RWPE1 (cell line): ENCODE measurements around the gene CDC40.

ENCODE experiments used
- CTCF ChIA-PET: fragments of 350-600 bp; sonication (Branson Sonifier 250); formaldehyde crosslinking; extraction: SDS; loops from one replicate; lab custom pipeline; 2021; lab: Yijun Ruan, JAX
- POLR2A ChIA-PET: fragments of 400-600 bp; formaldehyde crosslinking; extraction: SDS; loops from one replicate; lab custom pipeline; 2020; ENCODE audit warnings: antibody characterized with exemption; ENCODE audit not compliant: low non-redundant PET; lab: Yijun Ruan, JAX
- DNase-seq: peaks from one replicate; pipeline ENCODE4 v3.0.0; 2012; ENCODE audit warnings: low spot score
- H3K27ac ChIP-seq: fragments of 450-650 bp; 2 replicates; pipeline ENCODE4 v1.5.1; 2017
- CTCF ChIP-seq: fragments of 450-650 bp; conservative IDR thresholded peaks from 2 replicates; pipeline ENCODE4 v1.5.1; 2017; ENCODE audit warnings: low read depth, mild to moderate bottlenecking

CDC40 gene

DNA sequence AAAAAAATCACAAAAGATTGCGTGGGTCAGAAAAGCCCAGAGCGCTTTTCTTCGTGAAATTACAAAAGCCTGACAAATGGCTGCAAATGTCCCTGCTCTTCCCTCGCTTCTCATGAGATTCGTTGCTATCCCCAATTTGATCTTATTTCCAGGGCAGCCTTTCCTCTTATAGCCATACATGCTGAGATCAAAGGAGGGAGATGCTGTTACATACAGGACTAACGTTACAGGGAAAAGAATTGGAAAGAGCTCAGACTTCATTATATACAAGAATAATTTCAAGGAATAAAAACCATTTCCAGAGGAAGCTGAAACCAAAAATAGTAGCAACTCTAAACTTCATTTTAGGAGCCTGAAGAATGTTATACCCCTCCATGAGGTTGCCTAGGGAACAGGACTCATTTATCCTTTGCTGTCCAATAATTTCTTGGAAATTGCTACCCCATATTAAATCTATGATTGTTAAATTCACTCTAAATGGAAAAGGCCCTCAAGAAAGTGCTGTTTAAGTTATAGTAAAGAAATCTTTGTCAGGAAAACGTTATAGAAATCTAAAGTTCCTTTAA lies 97.0 kb downstream of the CDC40 start:
- CTCF ChIA-PET, result no interaction called here
- DNase-seq, result no peak
- POLR2A ChIA-PET, result no interaction called here
- TF ChIP-seq CTCF, result no peak
- H3K27ac ChIP-seq, result no peak overlapping the region
